ENCODE results near the gene TIFAB. TPM values are rescaled to one million over a fixed set of nuclear protein-coding genes. Genes with fewer than 3 reads are reported as not detected.
A peak's percentile ranks its signal among the peaks of the same experiment; 100 is the strongest.

TIFAB gene
- total and polyA plus RNA-seq, 5 donors from 2014 or later, result not detected

DNA sequence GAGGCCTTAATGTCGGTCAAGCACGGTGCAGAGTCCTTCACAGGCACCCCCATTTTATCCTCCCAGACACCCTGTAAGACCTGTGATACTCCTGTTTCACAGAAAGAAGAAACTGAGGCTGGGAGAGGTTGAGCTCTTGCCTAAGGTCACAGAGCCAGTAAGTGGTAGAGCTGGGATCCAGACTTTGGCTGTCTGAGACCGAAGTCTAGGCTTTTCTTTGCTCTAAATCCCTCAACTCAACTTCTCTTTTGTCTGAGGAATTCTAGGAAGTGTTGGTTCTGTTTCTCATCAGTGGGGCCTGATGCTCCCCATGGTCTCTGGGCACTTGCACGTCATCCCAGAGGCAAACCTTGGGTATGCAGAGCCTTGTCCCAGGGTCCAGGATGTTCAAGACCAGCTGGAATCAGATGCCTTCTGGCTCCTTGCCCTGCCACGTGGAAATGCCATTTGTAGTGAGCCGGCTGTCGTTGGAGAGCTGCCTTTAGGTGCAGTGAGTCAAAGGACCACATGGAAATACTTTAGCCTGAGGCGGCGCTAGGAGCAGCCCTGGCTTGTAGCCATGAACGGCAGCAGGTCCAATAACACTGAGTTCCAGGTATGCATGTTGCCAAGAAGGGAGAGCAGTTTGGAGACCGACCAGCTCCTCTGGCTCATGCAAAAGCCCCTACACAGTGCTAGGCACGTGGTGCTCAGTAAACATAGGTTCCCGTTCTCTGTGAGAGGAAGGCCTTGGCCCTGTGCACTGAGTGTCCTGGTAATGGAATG lies 14.2 kb downstream of the TIFAB start:
- H3K9me3 Mint-ChIP-seq, result no peaks in the 10 kb centered on the region
- no peaks in the 10 kb centered on the region for H3K9me3 ChIP-seq (ENCODE audit: control insufficient read depth in 2 of 2, low read length in 2 of 2)
- H3K4me3 Mint-ChIP-seq, result no peak overlapping the region
- ATAC-seq (ENCODE audit: low read depth in 2 of 2) (no peak), DNase-seq (no peak)
- H3K27ac Mint-ChIP-seq, result no peak overlapping the region
- H3K4me1 Mint-ChIP-seq, result no peaks in the 10 kb centered on the region
- H3K4me3 ChIP-seq (ENCODE audit: low read depth, low read length), result no peak overlapping the region
- no peaks in the 10 kb centered on the region for H3K27me3 ChIP-seq (ENCODE audit: control insufficient read depth, insufficient read depth, low read length)
- H3K4me1 ChIP-seq (ENCODE audit: control insufficient read depth, insufficient read depth, low read length, poor library complexity, severe bottlenecking), result no peaks in the 10 kb centered on the region
- no peaks in the 10 kb centered on the region for H3K36me3 Mint-ChIP-seq
- no peaks in the 10 kb centered on the region for H3K36me3 ChIP-seq (ENCODE audit: control insufficient read depth, insufficient read depth, low read length)
- peaks cover 8% of the 10 kb centered on the region for H3K27me3 Mint-ChIP-seq
- H3K27ac ChIP-seq (ENCODE audit: insufficient read depth, low read length, poor library complexity, severe bottlenecking), result no peak overlapping the region

DNA sequence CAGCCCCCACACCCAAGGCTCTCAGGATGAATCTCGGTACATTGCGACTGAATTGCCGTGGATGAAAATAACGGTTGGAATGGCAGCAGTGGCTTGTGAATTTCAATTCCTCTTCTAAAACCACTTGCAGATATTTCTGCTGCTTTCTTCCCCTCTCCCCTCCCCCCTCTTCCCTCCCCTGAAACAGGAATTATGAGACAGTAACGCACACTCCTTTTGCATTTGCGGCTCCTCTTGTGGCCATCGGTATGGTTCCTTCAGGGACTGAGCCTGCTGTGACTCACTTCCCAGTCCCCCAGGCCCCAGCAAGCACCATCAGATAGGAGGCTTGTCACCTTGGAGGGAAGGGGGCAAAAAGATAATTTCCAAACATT lies 14.7 kb downstream of the TIFAB start:
- H3K4me3 Mint-ChIP-seq, result no peak overlapping the region
- H3K9me3 Mint-ChIP-seq, result no peaks in the 10 kb centered on the region
- H3K36me3 Mint-ChIP-seq, result no peaks in the 10 kb centered on the region
- DNase-seq, result no peak
- H3K27ac Mint-ChIP-seq, result no peak overlapping the region
- Histone ChIP-seq H3K27ac (ENCODE audit: insufficient read depth, low read length, poor library complexity, severe bottlenecking) (no peak overlapping the region), H3K4me3 (ENCODE audit: low read depth, low read length) (no peak overlapping the region), H3K36me3 (ENCODE audit: control insufficient read depth, insufficient read depth, low read length) (no peaks in the 10 kb centered on the region), H3K4me1 (ENCODE audit: control insufficient read depth, insufficient read depth, low read length, poor library complexity, severe bottlenecking) (no peaks in the 10 kb centered on the region), H3K9me3 (ENCODE audit: control insufficient read depth in 2 of 2, low read length in 2 of 2) (no peaks in the 10 kb centered on the region), H3K27me3 (ENCODE audit: control insufficient read depth, insufficient read depth, low read length) (no peaks in the 10 kb centered on the region)
- H3K27me3 Mint-ChIP-seq, result peaks cover 8% of the 10 kb centered on the region
- no peak for ATAC-seq (ENCODE audit: low read depth in 2 of 2)
- H3K4me1 Mint-ChIP-seq, result no peaks in the 10 kb centered on the region

DNA sequence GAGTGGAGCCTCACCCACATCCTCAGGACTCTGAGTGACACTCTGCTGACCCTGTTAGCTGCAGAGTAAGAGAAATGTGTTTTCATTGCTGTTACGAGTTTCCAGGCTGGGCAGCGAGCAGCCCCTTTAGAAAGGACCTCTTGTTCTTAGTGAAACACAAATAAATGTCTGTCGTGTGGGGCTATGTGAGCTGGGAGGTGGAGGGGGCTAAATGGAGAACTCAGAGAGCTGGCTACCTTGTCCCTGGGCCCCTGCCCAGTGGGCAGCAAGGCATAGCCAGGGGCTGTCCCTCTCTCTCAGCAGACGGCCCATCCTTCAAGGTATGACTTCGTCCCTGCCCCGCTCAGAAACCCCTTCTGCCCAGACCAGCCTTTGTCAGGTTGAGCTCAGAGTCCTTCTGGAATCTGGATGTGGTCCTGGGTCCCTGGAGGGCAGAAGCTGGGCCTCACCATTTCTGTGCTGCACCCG lies 15.2 kb downstream of the TIFAB start:
- H3K27ac ChIP-seq (ENCODE audit: insufficient read depth, low read length, poor library complexity, severe bottlenecking), result no peak overlapping the region
- Mint-ChIP-seq H3K9me3 (no peaks in the 10 kb centered on the region), H3K36me3 (no peaks in the 10 kb centered on the region), H3K27me3 (peaks cover 8% of the 10 kb centered on the region), H3K4me1 (no peaks in the 10 kb centered on the region), H3K4me3 (no peak overlapping the region), H3K27ac (no peak overlapping the region)
- no peaks in the 10 kb centered on the region for H3K4me1 ChIP-seq (ENCODE audit: control insufficient read depth, insufficient read depth, low read length, poor library complexity, severe bottlenecking)
- no peak for DNase-seq
- ATAC-seq (ENCODE audit: low read depth in 2 of 2), result no peak
- no peaks in the 10 kb centered on the region for H3K9me3 ChIP-seq (ENCODE audit: control insufficient read depth in 2 of 2, low read length in 2 of 2)
- no peaks in the 10 kb centered on the region for H3K27me3 ChIP-seq (ENCODE audit: control insufficient read depth, insufficient read depth, low read length)
- no peak overlapping the region for H3K4me3 ChIP-seq (ENCODE audit: low read depth, low read length)
- no peaks in the 10 kb centered on the region for H3K36me3 ChIP-seq (ENCODE audit: control insufficient read depth, insufficient read depth, low read length)

DNA sequence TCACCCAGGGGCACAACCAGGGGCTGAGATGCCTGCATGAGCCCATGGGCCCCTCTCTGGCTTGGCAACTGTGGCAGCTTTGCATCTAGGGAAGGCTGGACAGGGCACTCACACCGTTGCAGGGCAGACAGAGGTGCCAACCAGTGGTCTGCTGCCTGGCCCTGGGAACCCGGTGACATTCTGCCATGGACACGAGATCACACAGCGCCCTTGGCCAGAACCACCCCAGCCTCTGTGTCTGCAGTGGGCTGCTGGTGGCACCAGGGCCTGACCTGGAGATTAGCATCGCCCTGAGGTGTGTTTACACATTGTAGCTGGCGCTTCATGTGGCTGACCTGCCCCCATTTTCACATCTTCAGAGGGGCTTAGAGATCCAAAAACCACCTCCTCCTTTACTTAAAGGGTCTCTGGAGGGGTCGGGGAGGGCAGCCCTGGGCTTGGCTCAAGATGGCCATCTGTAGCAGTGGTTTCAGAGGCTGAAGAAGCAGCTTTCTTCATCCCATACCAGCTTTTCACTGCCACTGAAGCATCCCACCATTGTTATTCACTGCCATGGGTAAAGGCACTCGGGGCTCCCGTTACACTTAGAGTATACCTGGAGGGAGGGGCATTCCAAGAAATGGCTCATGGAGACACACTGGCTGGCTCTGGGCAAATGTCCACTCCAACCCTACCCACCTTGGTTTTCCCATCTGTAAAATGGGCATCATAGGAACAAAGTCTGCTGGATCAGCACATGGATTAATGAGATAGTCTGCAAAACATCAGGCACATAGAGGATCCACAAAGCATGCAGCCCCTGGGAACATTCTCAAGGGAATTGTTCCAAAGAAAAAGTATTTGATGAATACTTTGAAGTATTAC lies 16.5 kb downstream of the TIFAB start:
- DNase-seq, result no peak
- no peak overlapping the region for H3K27ac Mint-ChIP-seq
- no peak overlapping the region for H3K4me3 Mint-ChIP-seq
- Histone ChIP-seq H3K36me3 (ENCODE audit: control insufficient read depth, insufficient read depth, low read length) (no peaks in the 10 kb centered on the region), H3K9me3 (ENCODE audit: control insufficient read depth in 2 of 2, low read length in 2 of 2) (no peaks in the 10 kb centered on the region), H3K4me3 (ENCODE audit: low read depth, low read length) (no peak overlapping the region), H3K4me1 (ENCODE audit: control insufficient read depth, insufficient read depth, low read length, poor library complexity, severe bottlenecking) (no peaks in the 10 kb centered on the region), H3K27me3 (ENCODE audit: control insufficient read depth, insufficient read depth, low read length) (no peaks in the 10 kb centered on the region), H3K27ac (ENCODE audit: insufficient read depth, low read length, poor library complexity, severe bottlenecking) (no peak overlapping the region)
- no peaks in the 10 kb centered on the region for H3K9me3 Mint-ChIP-seq
- no peaks in the 10 kb centered on the region for H3K36me3 Mint-ChIP-seq
- peaks cover 13% of the 10 kb centered on the region for H3K27me3 Mint-ChIP-seq
- no peaks in the 10 kb centered on the region for H3K4me1 Mint-ChIP-seq
- no peak for ATAC-seq (ENCODE audit: low read depth in 2 of 2)

DNA sequence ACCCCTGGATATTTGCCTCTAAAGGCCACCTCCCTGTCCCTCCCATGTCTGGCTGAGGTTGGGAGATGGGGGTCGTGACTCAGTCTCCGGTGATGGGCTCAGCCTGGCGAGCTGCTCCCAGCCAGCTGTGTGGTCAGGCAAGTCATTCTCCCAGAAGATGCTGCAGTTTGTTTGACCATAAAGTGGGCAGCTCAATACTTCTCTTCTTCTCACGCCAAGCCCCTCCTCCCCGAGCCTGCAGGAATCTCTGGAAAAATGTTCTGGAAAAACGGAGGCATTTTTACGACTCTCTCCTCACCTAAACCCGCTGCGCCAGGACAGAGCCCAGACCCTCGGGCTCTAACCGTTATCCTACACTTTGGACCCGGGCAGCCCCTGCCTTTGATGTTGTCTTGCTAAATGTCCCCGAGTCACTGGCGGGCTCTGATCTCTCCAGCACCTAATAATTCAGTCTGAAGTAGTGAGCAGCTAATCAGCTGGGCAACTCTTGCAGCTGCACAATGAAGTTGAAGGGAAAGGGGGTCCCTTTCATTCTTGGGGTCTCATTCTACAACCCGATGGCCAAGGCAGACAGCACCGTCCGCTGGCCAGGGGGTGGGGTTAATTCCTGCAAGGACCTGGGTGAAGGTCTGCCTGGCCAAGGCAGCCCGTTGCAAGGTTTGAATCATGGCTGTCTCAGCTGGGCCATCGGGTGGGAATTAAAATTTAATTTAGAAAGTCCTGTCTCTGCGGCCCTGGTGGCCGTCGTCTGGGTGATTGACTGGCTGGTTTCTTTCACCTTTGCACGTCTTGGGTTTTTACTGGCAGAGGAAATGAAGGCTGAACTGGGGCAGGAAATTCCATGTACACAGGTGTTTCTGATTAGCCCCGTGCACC lies 17.3 kb downstream of the TIFAB start:
- no peaks in the 10 kb centered on the region for H3K4me1 ChIP-seq (ENCODE audit: control insufficient read depth, insufficient read depth, low read length, poor library complexity, severe bottlenecking)
- no peak overlapping the region for H3K27ac Mint-ChIP-seq
- no peaks in the 10 kb centered on the region for H3K36me3 ChIP-seq (ENCODE audit: control insufficient read depth, insufficient read depth, low read length)
- ATAC-seq (ENCODE audit: low read depth in 2 of 2), result no peak
- no peak overlapping the region for H3K4me3 ChIP-seq (ENCODE audit: low read depth, low read length)
- H3K27ac ChIP-seq (ENCODE audit: insufficient read depth, low read length, poor library complexity, severe bottlenecking), result no peak overlapping the region
- H3K27me3 Mint-ChIP-seq, result peaks cover 17% of the 10 kb centered on the region
- no peak overlapping the region for H3K4me3 Mint-ChIP-seq
- no peaks in the 10 kb centered on the region for H3K9me3 ChIP-seq (ENCODE audit: control insufficient read depth in 2 of 2, low read length in 2 of 2)
- DNase-seq, result no peak
- H3K27me3 ChIP-seq (ENCODE audit: control insufficient read depth, insufficient read depth, low read length), result no peaks in the 10 kb centered on the region
- no peaks in the 10 kb centered on the region for H3K9me3 Mint-ChIP-seq
- H3K4me1 Mint-ChIP-seq, result no peaks in the 10 kb centered on the region
- no peaks in the 10 kb centered on the region for H3K36me3 Mint-ChIP-seq

DNA sequence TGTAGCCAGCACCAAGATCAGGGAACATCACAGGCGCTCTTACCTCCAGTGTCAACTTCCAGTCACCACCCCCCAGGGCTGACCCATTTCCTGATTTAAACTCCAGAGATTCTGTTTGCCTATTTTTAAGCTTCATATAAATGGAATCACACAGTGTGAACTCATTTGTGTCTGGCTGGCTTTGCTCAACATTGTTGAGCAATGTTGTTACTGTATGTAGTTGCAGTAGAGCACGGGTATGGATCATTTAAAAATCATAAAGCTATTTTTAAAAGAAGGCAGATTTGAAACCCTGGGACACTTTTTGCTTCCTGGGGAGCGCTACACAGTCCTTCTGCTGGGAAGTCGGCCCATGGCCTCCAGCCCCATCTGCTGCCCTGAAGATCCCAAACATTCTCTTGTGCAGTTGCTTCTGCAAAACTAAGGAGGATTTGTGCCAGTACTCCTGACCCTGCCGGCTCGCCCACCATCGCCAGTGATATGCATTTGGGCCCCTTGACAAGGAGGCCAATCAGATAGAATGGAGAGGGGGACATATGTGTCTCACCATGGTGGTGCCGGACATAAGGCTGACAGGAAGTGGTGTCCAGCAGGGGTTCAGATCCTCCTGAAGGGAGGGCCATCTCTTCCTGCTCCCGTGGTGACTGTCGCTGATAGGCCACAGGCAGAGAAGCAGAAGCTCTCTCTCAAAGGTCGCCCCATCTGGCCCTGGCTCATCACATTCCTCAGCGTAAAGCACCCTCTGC lies 18.3 kb downstream of the TIFAB start:
- Histone ChIP-seq H3K36me3 (ENCODE audit: control insufficient read depth, insufficient read depth, low read length) (no peaks in the 10 kb centered on the region), H3K9me3 (ENCODE audit: control insufficient read depth in 2 of 2, low read length in 2 of 2) (no peaks in the 10 kb centered on the region), H3K4me1 (ENCODE audit: control insufficient read depth, insufficient read depth, low read length, poor library complexity, severe bottlenecking) (no peaks in the 10 kb centered on the region), H3K27ac (ENCODE audit: insufficient read depth, low read length, poor library complexity, severe bottlenecking) (no peak overlapping the region), H3K4me3 (ENCODE audit: low read depth, low read length) (no peak overlapping the region), H3K27me3 (ENCODE audit: control insufficient read depth, insufficient read depth, low read length) (no peaks in the 10 kb centered on the region)
- H3K4me1 Mint-ChIP-seq, result no peaks in the 10 kb centered on the region
- peaks cover 21% of the 10 kb centered on the region for H3K27me3 Mint-ChIP-seq
- peaks cover 0 to 4% (median 0%) of the 10 kb centered on the region in 7 donors for H3K9me3 Mint-ChIP-seq
- ATAC-seq (ENCODE audit: low read depth in 2 of 2), result no peak
- no peak overlapping the region for H3K27ac Mint-ChIP-seq
- H3K4me3 Mint-ChIP-seq, result no peak overlapping the region
- no peak for DNase-seq
- H3K36me3 Mint-ChIP-seq, result peaks cover 2% of the 10 kb centered on the region

DNA sequence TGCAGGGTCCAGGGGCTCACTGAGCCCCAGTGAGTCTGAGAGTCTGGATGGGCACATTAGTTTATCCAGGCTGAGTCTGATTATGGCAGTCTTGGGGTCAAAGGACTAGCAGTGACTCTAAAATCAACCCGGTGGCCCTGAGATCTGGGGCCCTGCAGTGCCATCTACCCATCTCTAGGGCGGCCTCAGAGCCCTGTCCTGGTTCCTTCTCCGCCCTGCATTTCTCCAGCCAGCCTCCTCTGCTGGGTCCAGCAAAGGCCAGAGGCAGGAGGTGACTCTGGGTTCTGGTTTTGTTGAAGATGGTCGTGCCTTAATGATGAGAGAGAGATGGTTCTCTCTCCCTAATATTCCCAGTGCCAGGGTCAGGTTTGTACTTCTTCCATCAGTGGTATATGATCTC lies 20.0 kb downstream of the TIFAB start:
- ATAC-seq (ENCODE audit: low read depth in 2 of 2) (no peak), DNase-seq (no peak)
- H3K27ac ChIP-seq (ENCODE audit: insufficient read depth, low read length, poor library complexity, severe bottlenecking), result no peak overlapping the region
- H3K27me3 ChIP-seq (ENCODE audit: control insufficient read depth, insufficient read depth, low read length), result peaks cover 2% of the 10 kb centered on the region
- H3K9me3 Mint-ChIP-seq, result peaks cover 0 to 12% (median 0%) of the 10 kb centered on the region in 7 donors
- H3K27ac Mint-ChIP-seq, result no peak overlapping the region
- peaks cover 21% of the 10 kb centered on the region for H3K27me3 Mint-ChIP-seq
- no peak overlapping the region for H3K4me3 ChIP-seq (ENCODE audit: low read depth, low read length)
- H3K4me1 Mint-ChIP-seq, result no peaks in the 10 kb centered on the region
- no peaks in the 10 kb centered on the region for H3K4me1 ChIP-seq (ENCODE audit: control insufficient read depth, insufficient read depth, low read length, poor library complexity, severe bottlenecking)
- H3K4me3 Mint-ChIP-seq, result peak overlapping the region in 1 of 4 donors; percentile 58
- peaks cover 3% of the 10 kb centered on the region for H3K36me3 Mint-ChIP-seq
- peaks cover 4% of the 10 kb centered on the region in 2 experiments for H3K9me3 ChIP-seq (ENCODE audit: control insufficient read depth in 2 of 2, low read length in 2 of 2)
- no peaks in the 10 kb centered on the region for H3K36me3 ChIP-seq (ENCODE audit: control insufficient read depth, insufficient read depth, low read length)
